Activated CD8-positive, alpha-beta T cell treated with anti-CD3 and anti-CD28 coated beads, Interleukin-2, amount 10 ng/mL, durations not matched to agents 7 days and 5 days (primary cell): ENCODE data around the gene RCAN2. TPM values are rescaled to one million over a fixed set of nuclear protein-coding genes. Genes with fewer than 3 reads are reported as not detected.

Experiments used
- ATAC-seq: fragments of 150-1000 bp; cut with Tn5 transposase; one replicate; pipeline ENCODE4 v1.10.0; 2021; ENCODE audit warnings: moderate library complexity
- CTCF ChIA-PET: fragments of 350-600 bp; sonication (Branson Sonifier 250); formaldehyde crosslinking; loops from one replicate; lab custom pipeline; 2021; ENCODE audit warnings: antibody characterized with exemption; lab: Charles Lee
- POLR2A ChIA-PET: fragments of 350-600 bp; sonication (Branson Sonifier 250); formaldehyde crosslinking; loops from one replicate; lab custom pipeline; 2021; ENCODE audit warnings: antibody characterized with exemption; lab: Charles Lee
- DNase-seq: peaks from one replicate; pipeline ENCODE4 v3.0.0-alpha.2; 2020
- H3K27ac Mint-ChIP-seq: one replicate; pipeline ENCODE4 v1.8.0; 2021; ENCODE audit warnings: mild to moderate bottlenecking, mixed read lengths
- H3K27me3 Mint-ChIP-seq: one replicate; pipeline ENCODE4 v1.8.0; 2021; ENCODE audit warnings: low read depth, mixed read lengths
- H3K36me3 Mint-ChIP-seq: one replicate; pipeline ENCODE4 v1.8.0; 2021; ENCODE audit warnings: low read depth, mixed read lengths
- H3K4me1 Mint-ChIP-seq: one replicate; pipeline ENCODE4 v1.8.0; 2021; ENCODE audit warnings: low read depth, mixed read lengths
- H3K4me3 Mint-ChIP-seq: one replicate; pipeline ENCODE4 v1.8.0; 2021; ENCODE audit warnings: mild to moderate bottlenecking, mixed read lengths
- H3K9me3 Mint-ChIP-seq: one replicate; pipeline ENCODE4 v1.8.0; 2022; ENCODE audit warnings: mixed read lengths; ENCODE audit not compliant: insufficient read depth
- total RNA-seq, 2 experiments: library from RNA; stranded (reverse); gene quantifications; one replicate each; pipeline ENCODE4 v1.2.3, GENCODE V29; 2021

RCAN2 gene
- total RNA-seq, 2 experiments from 2014 or later = not detected

GRCh38 chr6:46271107-46271506 lies 220.1 kb downstream of the RCAN2 start:
- DNase-seq (no peak), ATAC-seq (no peak)
- H3K4me3 Mint-ChIP-seq = no peak overlapping the region
- CTCF ChIA-PET = interaction anchor here (0.7 kb wide), 1 partner anchor 1615 kb away, joined by 3 read pairs; no protein-coding TSS in a partner anchor
- peaks cover 6% of the 10 kb centered on the region for H3K27me3 Mint-ChIP-seq
- no peaks in the 10 kb centered on the region for H3K36me3 Mint-ChIP-seq
- H3K9me3 Mint-ChIP-seq = no peaks in the 10 kb centered on the region
- H3K27ac Mint-ChIP-seq = no peak overlapping the region
- no peaks in the 10 kb centered on the region for H3K4me1 Mint-ChIP-seq
- POLR2A ChIA-PET = no interaction called here

GRCh38 chr6:46270336-46270735 lies 220.9 kb downstream of the RCAN2 start:
- ChIA-PET CTCF (interaction anchor here (0.7 kb wide), 1 partner anchor 1614 kb away, joined by 3 read pairs; no protein-coding TSS in a partner anchor), POLR2A (no interaction called here)
- Mint-ChIP-seq H3K9me3 (no peaks in the 10 kb centered on the region), H3K36me3 (no peaks in the 10 kb centered on the region), H3K4me1 (no peaks in the 10 kb centered on the region), H3K4me3 (no peak overlapping the region), H3K27ac (no peak overlapping the region), H3K27me3 (peaks cover 4% of the 10 kb centered on the region)
- ATAC-seq (no peak), DNase-seq (no peak)

- no peak overlapping the region for H3K27ac Mint-ChIP-seq
- H3K4me1 Mint-ChIP-seq = no peaks in the 10 kb centered on the region
- POLR2A ChIA-PET = no interaction called here
- H3K9me3 Mint-ChIP-seq = no peaks in the 10 kb centered on the region
- CTCF ChIA-PET = interaction anchor here (0.6 kb wide), 1 partner anchor 107 kb away, joined by 4 read pairs; no protein-coding TSS in a partner anchor
- no peak overlapping the region for H3K4me3 Mint-ChIP-seq
- H3K27me3 Mint-ChIP-seq = peaks cover 6% of the 10 kb centered on the region
- no peaks in the 10 kb centered on the region for H3K36me3 Mint-ChIP-seq
- DNase-seq = no peak
- ATAC-seq = no peak
Observed at GRCh38 chr6:46269447-46270229, 221.6 kb downstream of the RCAN2 start.

GRCh38 chr6:46267515-46267914 lies 223.7 kb downstream of the RCAN2 start:
- Mint-ChIP-seq H3K27ac (no peak overlapping the region), H3K4me1 (no peaks in the 10 kb centered on the region), H3K4me3 (no peak overlapping the region), H3K9me3 (no peaks in the 10 kb centered on the region), H3K36me3 (no peaks in the 10 kb centered on the region), H3K27me3 (peaks cover 7% of the 10 kb centered on the region)
- CTCF ChIA-PET = no interaction called here
- ATAC-seq (no peak), DNase-seq (no peak)
- POLR2A ChIA-PET = no interaction called here

GRCh38 chr6:46265373-46265772 lies 225.9 kb downstream of the RCAN2 start:
- peaks cover 7% of the 10 kb centered on the region for H3K27me3 Mint-ChIP-seq
- CTCF ChIA-PET = interaction anchor here (1.4 kb wide), 1 partner anchor 45 kb away, joined by 3 read pairs; no protein-coding TSS in a partner anchor
- POLR2A ChIA-PET = no interaction called here
- no peak overlapping the region for H3K4me3 Mint-ChIP-seq
- no peaks in the 10 kb centered on the region for H3K4me1 Mint-ChIP-seq
- DNase-seq (no peak), ATAC-seq (no peak)
- no peaks in the 10 kb centered on the region for H3K36me3 Mint-ChIP-seq
- no peak overlapping the region for H3K27ac Mint-ChIP-seq
- H3K9me3 Mint-ChIP-seq = no peaks in the 10 kb centered on the region

GRCh38 chr6:46263707-46264086 lies 227.6 kb downstream of the RCAN2 start:
- DNase-seq (no peak), ATAC-seq (no peak)
- ChIA-PET POLR2A (no interaction called here), CTCF (no interaction called here)
- peaks cover 7% of the 10 kb centered on the region for H3K27me3 Mint-ChIP-seq
- H3K4me1 Mint-ChIP-seq = no peaks in the 10 kb centered on the region
- H3K27ac Mint-ChIP-seq = no peak overlapping the region
- H3K4me3 Mint-ChIP-seq = no peak overlapping the region
- no peaks in the 10 kb centered on the region for H3K36me3 Mint-ChIP-seq
- no peaks in the 10 kb centered on the region for H3K9me3 Mint-ChIP-seq

GRCh38 chr6:46262928-46263706 lies 228.1 kb downstream of the RCAN2 start:
- DNase-seq = no peak
- POLR2A ChIA-PET = no interaction called here
- Mint-ChIP-seq H3K4me1 (no peaks in the 10 kb centered on the region), H3K27me3 (peaks cover 7% of the 10 kb centered on the region), H3K36me3 (no peaks in the 10 kb centered on the region), H3K27ac (no peak overlapping the region), H3K9me3 (no peaks in the 10 kb centered on the region), H3K4me3 (no peak overlapping the region)
- no peak for ATAC-seq
- CTCF ChIA-PET = no interaction called here

GRCh38 chr6:46258249-46258648 lies 233.0 kb downstream of the RCAN2 start:
- CTCF ChIA-PET = no interaction called here
- Mint-ChIP-seq H3K27ac (no peak overlapping the region), H3K36me3 (no peaks in the 10 kb centered on the region), H3K4me1 (no peaks in the 10 kb centered on the region), H3K9me3 (no peaks in the 10 kb centered on the region), H3K27me3 (peaks cover 5% of the 10 kb centered on the region), H3K4me3 (no peak overlapping the region)
- POLR2A ChIA-PET = interaction anchor here (0.6 kb wide), 1 partner anchor 327 kb away, joined by 4 read pairs; no protein-coding TSS in a partner anchor
- DNase-seq (no peak), ATAC-seq (no peak)

GRCh38 chr6:46255528-46255927 lies 235.7 kb downstream of the RCAN2 start:
- DNase-seq (no peak), ATAC-seq (no peak)
- CTCF ChIA-PET = no interaction called here
- Mint-ChIP-seq H3K27ac (no peak overlapping the region), H3K4me3 (no peak overlapping the region), H3K9me3 (no peaks in the 10 kb centered on the region), H3K36me3 (no peaks in the 10 kb centered on the region), H3K27me3 (no peaks in the 10 kb centered on the region), H3K4me1 (no peaks in the 10 kb centered on the region)
- POLR2A ChIA-PET = no interaction called here

GRCh38 chr6:46254946-46255345 lies 236.3 kb downstream of the RCAN2 start:
- Mint-ChIP-seq H3K27me3 (no peaks in the 10 kb centered on the region), H3K4me1 (no peaks in the 10 kb centered on the region), H3K36me3 (no peaks in the 10 kb centered on the region), H3K27ac (no peak overlapping the region), H3K9me3 (no peaks in the 10 kb centered on the region), H3K4me3 (no peak overlapping the region)
- CTCF ChIA-PET = no interaction called here
- ATAC-seq (no peak), DNase-seq (no peak)
- POLR2A ChIA-PET = no interaction called here

GRCh38 chr6:46254331-46254730 lies 236.9 kb downstream of the RCAN2 start:
- POLR2A ChIA-PET = no interaction called here
- no peak overlapping the region for H3K4me3 Mint-ChIP-seq
- H3K36me3 Mint-ChIP-seq = no peaks in the 10 kb centered on the region
- no peaks in the 10 kb centered on the region for H3K9me3 Mint-ChIP-seq
- DNase-seq = no peak
- CTCF ChIA-PET = no interaction called here
- no peak overlapping the region for H3K27ac Mint-ChIP-seq
- ATAC-seq = no peak
- no peaks in the 10 kb centered on the region for H3K4me1 Mint-ChIP-seq
- no peaks in the 10 kb centered on the region for H3K27me3 Mint-ChIP-seq
